ENCODE results near the gene RYR1.

DNA sequence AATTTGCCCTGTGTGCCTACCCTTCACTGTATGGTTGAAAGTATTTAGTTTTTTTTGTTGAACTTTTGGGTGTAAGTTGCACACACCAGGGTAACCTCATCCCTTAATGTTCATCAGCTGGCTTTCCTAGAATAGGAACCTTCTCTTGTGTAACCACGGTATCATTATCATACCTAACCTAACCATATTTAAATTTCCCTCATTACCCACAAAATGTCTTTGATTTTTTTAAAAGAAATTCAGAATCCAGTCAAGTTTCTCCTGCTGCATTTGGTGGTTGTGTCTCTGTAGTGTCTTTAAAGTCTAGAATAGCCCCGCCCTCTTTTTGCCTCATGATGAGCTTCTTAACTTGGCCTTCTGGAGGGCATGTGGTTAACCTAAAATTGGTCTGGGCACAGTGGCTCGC lies 80.3 kb downstream of the RYR1 start:
- TF ChIP-seq, protein P1, sequence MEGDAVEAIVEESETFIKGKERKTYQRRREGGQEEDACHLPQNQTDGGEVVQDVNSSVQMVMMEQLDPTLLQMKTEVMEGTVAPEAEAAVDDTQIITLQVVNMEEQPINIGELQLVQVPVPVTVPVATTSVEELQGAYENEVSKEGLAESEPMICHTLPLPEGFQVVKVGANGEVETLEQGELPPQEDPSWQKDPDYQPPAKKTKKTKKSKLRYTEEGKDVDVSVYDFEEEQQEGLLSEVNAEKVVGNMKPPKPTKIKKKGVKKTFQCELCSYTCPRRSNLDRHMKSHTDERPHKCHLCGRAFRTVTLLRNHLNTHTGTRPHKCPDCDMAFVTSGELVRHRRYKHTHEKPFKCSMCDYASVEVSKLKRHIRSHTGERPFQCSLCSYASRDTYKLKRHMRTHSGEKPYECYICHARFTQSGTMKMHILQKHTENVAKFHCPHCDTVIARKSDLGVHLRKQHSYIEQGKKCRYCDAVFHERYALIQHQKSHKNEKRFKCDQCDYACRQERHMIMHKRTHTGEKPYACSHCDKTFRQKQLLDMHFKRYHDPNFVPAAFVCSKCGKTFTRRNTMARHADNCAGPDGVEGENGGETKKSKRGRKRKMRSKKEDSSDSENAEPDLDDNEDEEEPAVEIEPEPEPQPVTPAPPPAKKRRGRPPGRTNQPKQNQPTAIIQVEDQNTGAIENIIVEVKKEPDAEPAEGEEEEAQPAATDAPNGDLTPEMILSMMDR (IDR thresholded peaks at IDR 0.05) = no peak
- no peak for TF ChIP-seq POLR2A (IDR thresholded peaks at IDR 0.05)

Measured in thyroid gland (tissue), 4 donors.